ENCODE measurements around the gene SNX13. TPM values are rescaled to one million over a fixed set of nuclear protein-coding genes. Genes with fewer than 3 reads are reported as not detected.

SNX13 gene
- total and polyA plus RNA-seq, 3 experiments from 2014 or later, result 9.2 to 26.3 (median 23.4) TPM

- Mint-ChIP-seq H3K4me3 (no peak overlapping the region), H3K9me3 (no peaks in the 10 kb centered on the region), H3K27ac (peak overlapping the region in 3 of 8 donors; percentile 2 to 66 (median 4)), H3K36me3 (peaks cover 0 to 54% (median 25%) of the 10 kb centered on the region in 3 donors), H3K4me1 (peaks cover 0 to 2% (median 0%) of the 10 kb centered on the region in 3 donors), H3K27me3 (no peaks in the 10 kb centered on the region)
- H3K4me3 ChIP-seq (ENCODE audit: low read length), result no peak overlapping the region
- ChIA-PET POLR2A (no interaction called here), CTCF (no interaction called here)
- no peaks in the 10 kb centered on the region for H3K9me3 ChIP-seq (ENCODE audit: low read length)
- no peak for DNase-seq
- H3K27me3 ChIP-seq (ENCODE audit: insufficient read depth, low read length, poor library complexity, severe bottlenecking), result no peaks in the 10 kb centered on the region
- no peak overlapping the region for H3K27ac ChIP-seq (ENCODE audit: low read depth, low read length)
- no peaks in the 10 kb centered on the region for H3K4me1 ChIP-seq (ENCODE audit: insufficient read depth, low read length)
- peaks cover 5% of the 10 kb centered on the region for H3K36me3 ChIP-seq (ENCODE audit: insufficient read depth, low read length)
Observed at GRCh38 chr7:17878627-17879026, 61.7 kb downstream of the SNX13 start.

- H3K4me3 Mint-ChIP-seq, result no peak overlapping the region
- H3K27ac Mint-ChIP-seq, result peak overlapping the region in 1 of 8 donors; percentile 29
- Histone ChIP-seq H3K4me3 (ENCODE audit: low read length) (no peak overlapping the region), H3K27me3 (ENCODE audit: insufficient read depth, low read length, poor library complexity, severe bottlenecking) (no peaks in the 10 kb centered on the region), H3K36me3 (ENCODE audit: insufficient read depth, low read length) (peaks cover 5% of the 10 kb centered on the region), H3K27ac (ENCODE audit: low read depth, low read length) (no peak overlapping the region), H3K4me1 (ENCODE audit: insufficient read depth, low read length) (no peaks in the 10 kb centered on the region), H3K9me3 (ENCODE audit: low read length) (no peaks in the 10 kb centered on the region)
- peaks cover 25 to 74% (median 40%) of the 10 kb centered on the region in 3 donors for H3K36me3 Mint-ChIP-seq
- H3K4me1 Mint-ChIP-seq, result no peaks in the 10 kb centered on the region
- no peak for DNase-seq
- H3K27me3 Mint-ChIP-seq, result no peaks in the 10 kb centered on the region
- H3K9me3 Mint-ChIP-seq, result no peaks in the 10 kb centered on the region
- POLR2A ChIA-PET, result no interaction called here
- CTCF ChIA-PET, result no interaction called here
Observed at GRCh38 chr7:17871815-17872533, 68.3 kb downstream of the SNX13 start.

GRCh38 chr7:17870406-17870805, 69.9 kb downstream of the SNX13 start:
- no peaks in the 10 kb centered on the region for H3K4me1 Mint-ChIP-seq
- Histone ChIP-seq H3K4me1 (ENCODE audit: insufficient read depth, low read length) (no peaks in the 10 kb centered on the region), H3K36me3 (ENCODE audit: insufficient read depth, low read length) (peaks cover 5% of the 10 kb centered on the region), H3K27ac (ENCODE audit: low read depth, low read length) (no peak overlapping the region), H3K9me3 (ENCODE audit: low read length) (no peaks in the 10 kb centered on the region), H3K4me3 (ENCODE audit: low read length) (no peak overlapping the region), H3K27me3 (ENCODE audit: insufficient read depth, low read length, poor library complexity, severe bottlenecking) (no peaks in the 10 kb centered on the region)
- H3K36me3 Mint-ChIP-seq, result peaks cover 39 to 82% (median 43%) of the 10 kb centered on the region in 3 donors
- DNase-seq, result no peak
- H3K27ac Mint-ChIP-seq, result peak overlapping the region in 1 of 8 donors; percentile 32
- POLR2A ChIA-PET, result no interaction called here
- no peaks in the 10 kb centered on the region for H3K27me3 Mint-ChIP-seq
- H3K4me3 Mint-ChIP-seq, result no peak overlapping the region
- H3K9me3 Mint-ChIP-seq, result peaks cover 0 to 7% (median 0%) of the 10 kb centered on the region in 5 donors
- CTCF ChIA-PET, result no interaction called here

- Mint-ChIP-seq H3K4me1 (peaks cover 24 to 35% (median 32%) of the 10 kb centered on the region in 3 donors), H3K27me3 (no peaks in the 10 kb centered on the region), H3K27ac (no peak overlapping the region), H3K9me3 (peaks cover 3 to 15% (median 5%) of the 10 kb centered on the region in 5 donors), H3K4me3 (no peak overlapping the region), H3K36me3 (peaks cover 44 to 81% (median 46%) of the 10 kb centered on the region in 3 donors)
- Histone ChIP-seq H3K4me1 (ENCODE audit: insufficient read depth, low read length) (no peaks in the 10 kb centered on the region), H3K9me3 (ENCODE audit: low read length) (no peaks in the 10 kb centered on the region), H3K36me3 (ENCODE audit: insufficient read depth, low read length) (peaks cover 13% of the 10 kb centered on the region), H3K27ac (ENCODE audit: low read depth, low read length) (no peak overlapping the region), H3K4me3 (ENCODE audit: low read length) (no peak overlapping the region), H3K27me3 (ENCODE audit: insufficient read depth, low read length, poor library complexity, severe bottlenecking) (no peaks in the 10 kb centered on the region)
- no peak for DNase-seq
- CTCF ChIA-PET, result no interaction called here
- POLR2A ChIA-PET, result no interaction called here
Observed at GRCh38 chr7:17863809-17864143, 76.5 kb downstream of the SNX13 start.

GRCh38 chr7:17863095-17863808, 77.0 kb downstream of the SNX13 start:
- no peaks in the 10 kb centered on the region for H3K27me3 Mint-ChIP-seq
- ChIA-PET POLR2A (no interaction called here), CTCF (no interaction called here)
- Histone ChIP-seq H3K9me3 (ENCODE audit: low read length) (no peaks in the 10 kb centered on the region), H3K27me3 (ENCODE audit: insufficient read depth, low read length, poor library complexity, severe bottlenecking) (no peaks in the 10 kb centered on the region), H3K4me1 (ENCODE audit: insufficient read depth, low read length) (no peaks in the 10 kb centered on the region), H3K27ac (ENCODE audit: low read depth, low read length) (no peak overlapping the region), H3K4me3 (ENCODE audit: low read length) (no peak overlapping the region), H3K36me3 (ENCODE audit: insufficient read depth, low read length) (peaks cover 13% of the 10 kb centered on the region)
- peaks cover 26 to 39% (median 37%) of the 10 kb centered on the region in 3 donors for H3K4me1 Mint-ChIP-seq
- H3K36me3 Mint-ChIP-seq, result peaks cover 41 to 76% (median 43%) of the 10 kb centered on the region in 3 donors
- H3K27ac Mint-ChIP-seq, result peak overlapping the region in 1 of 8 donors; percentile 57
- H3K9me3 Mint-ChIP-seq, result peaks cover 3 to 15% (median 5%) of the 10 kb centered on the region in 5 donors
- no peak for DNase-seq
- H3K4me3 Mint-ChIP-seq, result no peak overlapping the region

GRCh38 chr7:17856251-17856650, 84.0 kb downstream of the SNX13 start:
- H3K27me3 Mint-ChIP-seq, result no peaks in the 10 kb centered on the region
- Histone ChIP-seq H3K27ac (ENCODE audit: low read depth, low read length) (no peak overlapping the region), H3K27me3 (ENCODE audit: insufficient read depth, low read length, poor library complexity, severe bottlenecking) (no peaks in the 10 kb centered on the region), H3K9me3 (ENCODE audit: low read length) (no peaks in the 10 kb centered on the region), H3K36me3 (ENCODE audit: insufficient read depth, low read length) (peaks cover 5% of the 10 kb centered on the region), H3K4me3 (ENCODE audit: low read length) (no peak overlapping the region), H3K4me1 (ENCODE audit: insufficient read depth, low read length) (no peaks in the 10 kb centered on the region)
- no peak overlapping the region for H3K4me3 Mint-ChIP-seq
- ChIA-PET POLR2A (no interaction called here), CTCF (no interaction called here)
- no peak for DNase-seq
- no peak overlapping the region for H3K27ac Mint-ChIP-seq
- peaks cover 3 to 14% (median 9%) of the 10 kb centered on the region in 5 donors for H3K9me3 Mint-ChIP-seq
- H3K36me3 Mint-ChIP-seq, result peaks cover 27 to 64% (median 38%) of the 10 kb centered on the region in 3 donors
- H3K4me1 Mint-ChIP-seq, result peaks cover 43 to 57% (median 49%) of the 10 kb centered on the region in 3 donors

GRCh38 chr7:17855202-17855601, 85.1 kb downstream of the SNX13 start:
- H3K27ac ChIP-seq (ENCODE audit: low read depth, low read length), result no peak overlapping the region
- no peaks in the 10 kb centered on the region for H3K36me3 ChIP-seq (ENCODE audit: insufficient read depth, low read length)
- H3K9me3 Mint-ChIP-seq, result peaks cover 3 to 14% (median 9%) of the 10 kb centered on the region in 5 donors
- no peak overlapping the region for H3K27ac Mint-ChIP-seq
- no peaks in the 10 kb centered on the region for H3K27me3 ChIP-seq (ENCODE audit: insufficient read depth, low read length, poor library complexity, severe bottlenecking)
- DNase-seq, result no peak
- no peak overlapping the region for H3K4me3 Mint-ChIP-seq
- ChIA-PET POLR2A (no interaction called here), CTCF (no interaction called here)
- H3K27me3 Mint-ChIP-seq, result no peaks in the 10 kb centered on the region
- no peaks in the 10 kb centered on the region for H3K9me3 ChIP-seq (ENCODE audit: low read length)
- no peaks in the 10 kb centered on the region for H3K4me1 ChIP-seq (ENCODE audit: insufficient read depth, low read length)
- H3K36me3 Mint-ChIP-seq, result peaks cover 22 to 60% (median 43%) of the 10 kb centered on the region in 3 donors
- H3K4me1 Mint-ChIP-seq, result peaks cover 37 to 46% (median 40%) of the 10 kb centered on the region in 3 donors
- no peak overlapping the region for H3K4me3 ChIP-seq (ENCODE audit: low read length)

- POLR2A ChIA-PET, result no interaction called here
- Histone ChIP-seq H3K36me3 (ENCODE audit: insufficient read depth, low read length) (no peaks in the 10 kb centered on the region), H3K27ac (ENCODE audit: low read depth, low read length) (no peak overlapping the region), H3K4me1 (ENCODE audit: insufficient read depth, low read length) (no peaks in the 10 kb centered on the region), H3K27me3 (ENCODE audit: insufficient read depth, low read length, poor library complexity, severe bottlenecking) (no peaks in the 10 kb centered on the region), H3K4me3 (ENCODE audit: low read length) (no peak overlapping the region), H3K9me3 (ENCODE audit: low read length) (no peaks in the 10 kb centered on the region)
- H3K9me3 Mint-ChIP-seq, result peaks cover 3 to 14% (median 9%) of the 10 kb centered on the region in 5 donors
- DNase-seq, result no peak
- CTCF ChIA-PET, result no interaction called here
- H3K4me1 Mint-ChIP-seq, result peaks cover 32 to 39% (median 33%) of the 10 kb centered on the region in 3 donors
- no peaks in the 10 kb centered on the region for H3K27me3 Mint-ChIP-seq
- H3K36me3 Mint-ChIP-seq, result peaks cover 25 to 60% (median 43%) of the 10 kb centered on the region in 3 donors
- H3K4me3 Mint-ChIP-seq, result no peak overlapping the region
- H3K27ac Mint-ChIP-seq, result no peak overlapping the region
Observed at GRCh38 chr7:17854261-17855047, 85.8 kb downstream of the SNX13 start.

Data from CD8-positive, alpha-beta memory T cell (primary cell).